ENCODE measurements around the gene IFNL1.
"Not testable (repeated sequence)": the region's sequence is repeated elsewhere in the genome, so short reads cannot be mapped to it uniquely, and the experiment has no call there.

IFNL1 gene

DNA sequence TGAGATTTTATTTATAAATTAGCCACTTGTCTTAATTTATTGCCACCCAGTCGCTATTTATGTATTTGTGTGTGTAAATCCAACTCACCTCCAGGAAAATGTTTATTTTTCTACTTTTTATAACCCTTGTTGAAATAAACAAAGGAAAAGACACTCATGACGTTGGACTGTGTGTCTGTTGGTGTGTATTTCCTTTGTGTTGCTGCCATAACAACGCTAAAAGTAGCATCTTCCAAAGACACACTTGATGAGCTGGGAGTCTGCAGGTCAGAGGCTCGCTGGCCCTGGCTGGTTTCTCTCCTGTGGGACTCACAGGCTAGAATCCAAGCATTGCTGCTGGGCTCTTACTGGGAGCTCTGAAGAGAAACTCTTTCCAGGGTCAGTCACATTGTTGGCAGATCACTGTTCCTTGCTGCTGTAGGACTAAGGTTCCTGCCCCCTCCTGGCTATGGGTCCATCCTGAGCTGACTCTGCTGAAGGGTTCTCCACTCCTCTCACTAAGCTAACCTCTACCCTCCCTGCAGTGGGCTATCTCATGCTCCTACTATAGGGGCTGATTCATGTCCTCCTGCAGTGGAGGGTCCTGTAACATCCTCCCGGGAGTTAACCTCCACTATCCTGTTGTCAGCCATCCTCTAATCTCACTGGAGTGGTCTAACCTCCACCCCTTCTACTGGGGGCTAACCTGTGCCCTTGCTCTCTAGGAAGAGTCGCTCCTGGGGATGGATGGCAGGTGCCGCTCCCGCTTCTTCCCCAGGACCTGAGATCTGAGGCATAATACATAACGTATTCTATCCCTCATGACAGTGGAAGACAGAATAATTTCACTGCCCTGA, 26.0 kb upstream of the IFNL1 start:
- DNase-seq (ENCODE audit: low spot score): no peak

DNA sequence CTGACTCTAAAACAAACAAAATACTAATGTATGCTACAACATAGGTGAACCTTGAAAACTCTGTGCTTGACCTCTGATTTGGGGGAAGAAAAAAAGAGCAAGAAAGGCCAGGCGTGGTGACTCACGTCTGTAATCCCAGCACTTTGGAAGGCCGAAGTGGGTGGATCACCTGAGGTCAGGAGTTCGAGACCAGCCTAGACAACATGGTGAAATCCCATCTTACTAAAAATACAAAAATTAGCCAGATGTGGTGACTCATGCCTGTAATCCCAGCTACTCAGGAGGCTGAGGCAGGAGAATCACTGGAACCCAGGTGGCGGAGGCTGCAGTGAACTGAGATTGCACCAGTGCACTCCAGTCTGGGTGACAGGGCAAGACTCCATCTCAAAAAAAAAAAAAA, 22.3 kb upstream of the IFNL1 start:
- not testable (repeated sequence) for DNase-seq (ENCODE audit: low spot score)

DNA sequence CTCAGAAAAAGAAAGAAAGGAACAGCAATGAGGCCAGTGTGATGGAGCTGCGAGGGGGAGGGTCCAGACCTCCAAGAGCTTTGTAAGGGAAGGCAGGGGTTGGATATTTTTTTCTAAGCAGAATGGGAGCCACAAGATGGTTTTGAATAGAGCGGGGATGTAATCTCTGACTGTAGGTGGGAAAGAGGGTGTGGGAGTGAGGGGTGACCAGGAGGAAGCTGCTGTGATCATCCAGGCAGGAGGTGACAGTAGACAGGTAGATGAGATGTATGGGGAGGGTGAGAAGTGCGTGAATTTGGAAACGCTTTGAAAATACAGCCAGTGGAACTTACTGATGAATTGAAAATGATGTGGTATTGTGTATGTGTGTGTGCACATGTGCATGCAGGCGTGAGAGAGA, 20.6 kb upstream of the IFNL1 start:
- DNase-seq (ENCODE audit: low spot score): no peak

DNA sequence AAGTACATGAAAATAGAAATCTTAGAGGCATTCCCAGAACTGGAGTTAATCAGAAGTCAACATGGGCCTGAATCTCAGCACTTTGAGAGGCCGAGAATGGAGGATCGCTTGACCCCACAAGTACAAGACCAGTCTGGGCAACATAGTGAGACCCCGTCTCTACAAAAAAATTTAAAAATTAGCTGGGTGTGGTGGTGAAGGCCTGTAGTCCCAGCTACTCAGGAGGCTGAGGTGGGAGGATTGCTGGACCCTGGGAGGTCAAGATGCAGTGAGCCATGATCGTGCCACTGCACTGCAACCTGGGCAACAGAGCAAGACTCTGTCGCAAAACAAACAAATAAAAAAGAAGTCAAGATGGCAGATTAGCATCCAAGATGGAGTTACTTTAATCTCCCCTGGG, 19.5 kb upstream of the IFNL1 start:
- no peak for DNase-seq (ENCODE audit: low spot score)

DNA sequence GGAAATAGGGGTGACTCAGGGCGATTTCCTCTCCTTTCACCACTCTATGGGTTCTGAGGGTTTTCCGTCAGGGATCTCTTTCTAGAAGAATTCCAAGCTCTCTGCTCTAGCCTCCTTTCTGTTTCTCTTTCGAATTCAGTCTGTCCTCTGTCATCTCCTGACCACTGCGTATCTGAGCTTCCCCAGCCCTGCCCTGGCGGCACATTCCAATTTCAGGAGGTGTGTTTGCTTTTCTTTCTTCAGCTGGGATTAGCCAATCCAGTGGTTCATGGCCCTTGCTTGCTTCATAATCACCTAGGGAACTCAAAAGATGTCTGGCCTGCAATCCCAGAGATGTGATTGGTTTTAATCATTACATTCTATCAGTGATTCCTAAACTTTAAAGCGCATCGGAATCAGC, 18.6 kb upstream of the IFNL1 start:
- no peak for DNase-seq (ENCODE audit: low spot score)

DNA sequence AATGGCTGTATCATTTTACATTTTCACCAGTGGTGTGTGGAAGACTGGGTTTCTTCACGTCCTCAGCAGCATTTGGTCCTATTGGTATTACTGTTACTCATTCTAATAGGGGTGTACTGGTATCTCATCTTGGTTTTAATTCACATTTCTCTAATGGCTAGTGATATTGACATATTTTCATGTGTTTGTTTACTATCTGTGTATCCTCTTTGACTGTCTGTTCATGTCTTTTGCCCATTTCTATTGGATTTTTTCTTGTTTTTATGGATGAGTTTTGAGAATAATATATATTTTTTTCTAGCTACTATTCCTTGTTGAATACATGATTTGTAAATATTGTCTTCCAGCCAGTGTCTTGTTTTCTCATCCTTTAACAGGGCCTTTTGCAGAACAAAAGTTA, 14.2 kb upstream of the IFNL1 start:
- no peak for DNase-seq (ENCODE audit: low spot score)

DNA sequence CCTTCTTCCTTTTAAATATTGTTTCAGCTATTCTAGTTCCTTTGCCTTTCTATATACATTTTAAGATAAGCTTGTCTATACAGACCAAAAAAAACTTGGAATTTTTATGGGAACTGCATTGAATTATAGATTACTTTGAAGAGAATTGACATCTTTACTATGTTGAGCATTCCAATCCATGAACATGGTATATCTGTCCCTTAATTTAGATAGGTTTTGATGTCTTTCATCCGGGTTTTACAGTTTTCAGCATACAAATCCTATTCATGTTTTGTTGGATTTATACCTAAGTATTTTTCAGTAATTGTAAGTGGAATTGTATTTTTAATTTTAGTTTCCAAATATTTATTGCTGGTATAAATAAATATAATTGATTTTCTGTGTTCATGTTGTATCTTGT, 12.2 kb upstream of the IFNL1 start:
- no peak for DNase-seq (ENCODE audit: low spot score)

DNA sequence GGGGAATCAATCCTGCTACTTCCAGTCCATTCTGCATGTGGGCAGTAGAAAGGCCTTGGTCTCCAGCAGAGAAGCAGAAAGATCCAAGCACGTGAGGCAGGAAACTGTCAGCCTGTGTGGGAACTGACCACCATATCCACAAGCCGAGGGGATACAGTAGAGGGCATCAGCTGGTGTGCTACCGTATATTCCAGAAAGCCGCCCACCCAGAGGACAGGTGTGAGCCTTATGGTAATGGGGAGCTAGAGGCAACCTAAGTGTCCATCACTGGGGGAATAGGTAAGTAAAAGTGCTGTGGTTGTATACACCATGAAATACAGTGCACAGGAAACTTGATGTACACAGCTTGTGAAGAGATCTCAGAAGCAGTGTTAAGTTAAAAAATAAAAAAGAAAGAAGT, 2.8 kb upstream of the IFNL1 start:
- DNase-seq (ENCODE audit: low spot score): no peak

DNA sequence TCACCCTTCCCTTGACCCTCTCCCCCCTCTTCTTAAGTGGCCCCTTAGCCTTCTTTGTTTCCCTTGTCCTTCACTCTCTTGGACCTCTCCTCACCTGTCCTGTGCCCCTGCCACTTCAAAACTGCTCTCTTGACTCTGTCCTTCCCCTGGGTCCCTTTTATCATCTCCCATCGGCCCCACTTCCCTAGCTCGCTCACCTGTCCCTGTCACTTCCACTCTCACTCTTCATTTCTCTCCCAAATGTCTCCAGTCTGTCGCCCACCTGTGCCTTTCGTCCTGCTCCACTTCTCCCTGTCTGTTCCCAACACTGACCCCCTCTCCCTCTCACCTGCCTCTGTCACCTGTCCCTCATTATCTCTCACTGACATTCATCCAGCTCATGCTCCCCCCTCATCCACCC, 699 bp downstream of the IFNL1 start:
- no peak for DNase-seq (ENCODE audit: low spot score)

DNA sequence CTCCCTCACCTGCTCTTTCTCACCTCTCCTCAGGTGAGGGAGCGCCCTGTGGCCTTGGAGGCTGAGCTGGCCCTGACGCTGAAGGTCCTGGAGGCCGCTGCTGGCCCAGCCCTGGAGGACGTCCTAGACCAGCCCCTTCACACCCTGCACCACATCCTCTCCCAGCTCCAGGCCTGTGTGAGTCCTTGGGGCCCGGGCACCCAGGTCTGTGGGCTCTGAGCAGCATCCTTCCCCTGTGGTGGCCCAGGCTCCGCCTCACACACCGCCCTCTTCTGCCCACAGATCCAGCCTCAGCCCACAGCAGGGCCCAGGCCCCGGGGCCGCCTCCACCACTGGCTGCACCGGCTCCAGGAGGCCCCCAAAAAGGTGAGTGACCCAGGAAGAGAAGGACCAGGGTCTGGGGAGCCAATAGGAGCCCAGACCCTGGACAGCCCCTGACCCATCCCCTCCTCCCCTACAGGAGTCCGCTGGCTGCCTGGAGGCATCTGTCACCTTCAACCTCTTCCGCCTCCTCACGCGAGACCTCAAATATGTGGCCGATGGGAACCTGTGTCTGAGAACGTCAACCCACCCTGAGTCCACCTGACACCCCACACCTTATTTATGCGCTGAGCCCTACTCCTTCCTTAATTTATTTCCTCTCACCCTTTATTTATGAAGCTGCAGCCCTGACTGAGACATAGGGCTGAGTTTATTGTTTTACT, 1.9 kb downstream of the IFNL1 start:
- no peak for DNase-seq (ENCODE audit: low spot score)

DNA sequence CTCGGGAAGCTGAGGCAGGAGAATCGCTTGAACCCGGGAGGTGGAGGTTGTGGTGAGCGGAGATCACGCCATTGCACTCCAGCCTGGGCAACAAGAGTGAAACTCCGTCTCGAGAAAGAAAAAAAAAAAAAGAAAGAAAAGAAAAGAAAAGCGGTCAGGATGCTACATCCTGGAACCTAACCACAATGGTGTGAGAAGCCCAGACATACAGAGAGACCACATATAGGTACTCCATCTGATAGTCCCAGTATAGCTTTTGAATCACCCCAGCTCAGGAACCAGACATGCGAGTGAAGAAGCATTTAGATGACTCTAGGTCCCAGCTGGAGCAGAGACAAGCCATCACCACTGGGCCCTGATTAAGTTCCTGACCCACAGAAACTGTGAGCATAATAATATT, 3.2 kb downstream of the IFNL1 start:
- DNase-seq (ENCODE audit: low spot score): no peak

DNA sequence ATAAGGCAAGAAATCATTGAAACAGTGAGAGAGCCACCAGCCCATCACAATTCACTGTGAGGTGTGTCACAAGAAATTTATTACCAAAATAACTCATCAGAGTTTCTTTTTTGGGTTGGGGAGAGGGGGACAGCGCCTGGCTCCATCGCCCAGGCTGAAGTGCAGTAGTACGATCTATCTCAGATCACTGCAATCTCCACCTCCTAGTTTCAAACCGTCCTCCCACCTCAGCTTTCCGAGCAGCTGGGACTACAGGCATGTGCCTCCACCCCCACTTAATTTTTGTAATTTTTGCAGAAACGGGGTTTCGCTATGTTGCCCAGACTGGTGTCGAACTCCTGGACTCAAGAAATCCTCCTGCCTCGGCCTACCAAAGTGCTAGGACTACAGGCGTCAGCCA, 3.6 kb downstream of the IFNL1 start:
- DNase-seq (ENCODE audit: low spot score): no peak

DNA sequence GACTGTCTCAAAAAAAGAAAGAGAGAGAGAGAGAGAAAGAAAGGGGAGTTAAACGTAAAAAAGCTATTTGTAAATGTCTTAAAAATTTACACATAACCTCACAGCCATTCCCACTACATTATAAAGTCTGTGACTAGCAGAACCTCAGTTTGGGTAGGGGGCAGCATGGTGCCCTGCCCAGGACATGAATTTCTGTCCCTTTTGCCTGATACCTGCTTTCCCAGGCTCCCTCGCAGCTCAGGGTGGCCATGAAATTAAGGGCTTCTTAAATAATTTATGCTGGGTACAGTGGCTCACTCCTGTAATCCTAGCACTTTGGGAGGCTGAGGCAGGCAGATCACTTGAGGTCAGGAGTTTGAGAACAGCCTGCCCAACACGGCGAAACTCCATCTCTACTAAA, 4.8 kb downstream of the IFNL1 start:
- DNase-seq (ENCODE audit: low spot score): no peak

DNA sequence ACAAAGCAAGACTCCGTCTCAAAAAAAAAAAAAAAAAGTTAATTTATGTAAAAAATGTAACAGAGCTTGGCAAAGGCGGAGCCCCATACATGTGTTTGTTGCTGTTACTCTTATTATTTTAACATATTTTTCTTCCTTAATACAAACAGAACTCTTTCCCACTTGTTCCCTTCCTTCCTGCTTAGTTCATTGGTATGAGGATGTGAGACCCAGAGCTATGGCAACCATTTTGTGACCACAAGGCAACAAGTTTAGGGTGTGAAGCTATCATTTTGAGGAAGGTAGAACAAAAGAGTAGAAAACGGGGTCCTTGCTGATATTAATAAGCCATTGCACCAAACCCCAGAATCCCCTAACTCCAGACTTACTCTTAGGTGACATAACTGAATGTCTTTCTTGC, 5.4 kb downstream of the IFNL1 start:
- no peak for DNase-seq (ENCODE audit: low spot score)

DNA sequence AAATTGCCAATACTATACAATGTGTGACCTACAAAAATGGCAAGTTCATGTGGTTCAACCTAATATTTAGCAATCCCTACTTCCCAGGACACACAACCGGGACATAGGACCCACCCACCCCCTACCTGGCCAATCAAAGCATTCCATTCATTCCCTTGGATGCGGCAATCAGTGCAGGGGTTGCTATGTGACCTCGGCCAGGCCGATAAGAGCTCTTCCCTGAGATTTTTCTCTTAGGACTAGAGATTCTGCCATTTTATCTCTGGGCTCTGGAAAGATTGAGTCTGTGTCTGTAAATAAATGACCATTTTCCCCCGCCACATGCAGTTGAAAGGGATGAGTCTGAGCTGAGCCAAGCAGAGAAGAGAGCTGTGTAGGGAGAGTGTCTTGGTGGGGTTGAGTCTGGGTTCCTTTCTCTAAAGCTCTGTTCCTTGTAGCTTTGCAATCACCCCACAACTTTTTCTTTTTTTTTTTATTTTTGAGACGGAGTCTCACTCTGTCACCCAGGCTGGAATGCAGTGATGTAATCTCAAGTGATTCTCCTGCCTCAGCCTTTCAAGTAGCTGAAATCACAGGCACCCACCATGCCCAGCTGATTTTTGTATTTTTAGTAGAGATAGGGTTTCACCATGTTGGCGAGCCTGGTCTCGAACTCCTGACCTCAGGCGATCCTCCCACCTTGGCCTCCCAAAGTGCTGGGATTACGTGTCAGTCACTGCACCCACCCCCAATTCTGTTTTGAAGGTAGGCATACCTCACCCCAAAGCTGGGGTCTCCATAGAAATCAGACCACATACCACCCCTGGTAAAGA, 7.4 kb downstream of the IFNL1 start:
- DNase-seq (ENCODE audit: low spot score): no peak

DNA sequence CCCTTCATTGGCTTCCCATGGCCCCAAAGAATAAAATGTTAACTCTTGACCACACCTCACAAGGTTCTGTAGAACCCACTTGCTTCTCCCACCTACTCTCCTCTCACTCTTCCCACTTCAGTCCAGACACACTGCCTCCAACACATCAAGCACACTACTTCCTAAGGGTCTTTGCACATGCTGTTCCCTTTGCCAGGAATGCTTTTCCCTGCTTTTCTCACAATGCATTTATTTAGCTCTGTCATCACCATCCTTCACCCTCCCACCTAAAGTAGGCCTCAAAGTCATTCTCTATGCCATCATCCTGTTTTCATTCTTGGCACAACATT, 7.9 kb downstream of the IFNL1 start:
- no peak for DNase-seq (ENCODE audit: low spot score)

DNA sequence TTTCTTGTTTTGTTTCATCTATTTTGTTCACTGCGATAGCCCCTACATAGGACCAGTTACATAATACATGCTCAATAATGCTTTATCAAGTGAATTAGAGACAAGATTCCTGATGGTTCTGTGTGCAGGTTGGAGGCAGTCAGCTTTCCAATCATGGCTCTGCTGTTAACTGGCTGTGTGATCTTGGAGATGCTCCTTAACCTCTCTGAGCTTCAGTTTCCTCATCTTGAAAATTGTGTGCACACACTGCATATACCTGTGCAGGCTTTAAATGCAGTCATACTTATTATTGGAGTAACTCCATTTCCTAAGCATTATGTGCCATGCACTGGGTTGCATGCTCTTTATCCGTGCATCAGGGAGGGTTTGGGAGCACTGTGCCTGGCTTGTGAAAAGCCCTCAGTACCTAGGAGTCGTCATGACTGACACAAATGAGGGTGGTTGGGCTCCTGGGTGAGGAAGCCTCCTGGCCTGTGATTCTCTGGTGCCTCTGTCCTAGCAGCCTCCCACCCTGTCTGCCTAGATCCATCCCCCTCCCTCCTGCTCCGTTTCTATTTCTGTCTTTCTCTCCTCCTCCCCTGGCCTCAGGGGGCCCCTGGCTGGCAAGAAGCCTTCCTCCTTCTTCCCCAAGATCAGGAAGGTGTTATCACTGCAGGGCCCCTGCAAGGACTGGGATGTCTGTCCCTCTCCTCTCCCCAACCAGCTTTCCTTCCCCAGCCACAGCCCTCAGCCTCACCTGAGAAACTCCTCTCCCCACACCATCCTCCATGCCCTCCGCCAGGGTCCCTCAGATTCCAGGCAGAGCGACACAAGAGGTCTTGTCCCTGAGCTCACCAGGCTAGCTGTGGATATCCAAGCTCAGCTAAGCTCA, 8.7 kb downstream of the IFNL1 start:
- no peak for DNase-seq (ENCODE audit: low spot score)

DNA sequence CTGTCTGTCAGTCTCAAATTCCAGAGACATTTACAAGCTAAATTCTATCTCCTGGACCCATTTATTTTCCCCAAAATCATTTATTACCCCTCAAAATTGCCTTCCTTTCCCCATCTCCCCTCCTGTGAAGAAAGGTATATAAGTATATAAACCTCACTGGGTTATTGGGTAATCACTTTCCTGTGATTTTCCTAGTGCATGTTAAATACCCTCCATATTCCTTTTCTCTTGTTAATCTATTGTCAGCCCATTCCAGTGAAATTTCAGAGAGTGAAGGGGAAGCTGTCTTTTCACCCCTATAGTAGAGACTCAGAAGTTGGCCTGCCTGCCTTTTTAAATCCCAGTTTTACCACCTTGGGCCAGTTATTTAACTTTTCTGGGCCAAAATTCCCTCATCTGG, 9.9 kb downstream of the IFNL1 start:
- no peak for DNase-seq (ENCODE audit: low spot score)

DNA sequence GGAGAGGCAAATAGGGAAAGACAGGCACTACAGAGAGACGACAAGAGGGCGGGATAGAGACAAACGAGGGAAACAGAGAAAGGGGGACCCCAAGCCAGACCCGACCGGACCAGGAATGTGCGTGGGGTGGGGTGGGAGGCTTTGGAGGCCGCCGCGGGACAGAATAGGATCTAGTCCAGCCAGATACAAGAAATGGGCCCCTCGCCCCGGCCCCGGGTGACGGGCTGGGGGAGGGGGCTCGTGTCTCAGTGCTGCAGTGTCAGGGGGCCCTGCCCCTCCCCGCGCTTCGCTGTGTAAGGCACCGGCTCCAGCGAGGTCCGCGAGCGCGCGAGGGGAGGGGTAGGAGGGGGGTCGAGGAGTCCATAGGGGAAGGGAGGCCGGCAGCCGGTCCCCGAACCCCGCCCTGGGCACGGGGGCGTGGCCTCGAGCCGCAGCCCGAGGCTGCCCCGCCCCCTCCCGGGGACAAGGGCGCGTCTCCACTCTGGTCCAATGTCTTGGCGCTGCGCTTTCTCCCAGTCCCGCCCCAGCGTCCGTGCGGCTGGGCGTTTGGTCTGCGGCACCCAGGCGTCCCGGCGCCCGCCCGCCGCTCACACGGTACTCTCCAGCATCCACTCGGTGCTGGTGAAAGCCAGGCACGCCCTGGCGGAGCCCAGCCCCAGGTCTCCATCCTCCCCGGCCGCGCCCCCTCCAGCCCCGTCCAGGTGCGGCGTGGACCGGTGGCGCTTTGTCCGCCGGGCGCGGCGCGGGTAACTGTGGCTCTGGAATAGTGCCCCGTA, 11.0 kb downstream of the IFNL1 start:
- DNase-seq (ENCODE audit: low spot score): no peak

DNA sequence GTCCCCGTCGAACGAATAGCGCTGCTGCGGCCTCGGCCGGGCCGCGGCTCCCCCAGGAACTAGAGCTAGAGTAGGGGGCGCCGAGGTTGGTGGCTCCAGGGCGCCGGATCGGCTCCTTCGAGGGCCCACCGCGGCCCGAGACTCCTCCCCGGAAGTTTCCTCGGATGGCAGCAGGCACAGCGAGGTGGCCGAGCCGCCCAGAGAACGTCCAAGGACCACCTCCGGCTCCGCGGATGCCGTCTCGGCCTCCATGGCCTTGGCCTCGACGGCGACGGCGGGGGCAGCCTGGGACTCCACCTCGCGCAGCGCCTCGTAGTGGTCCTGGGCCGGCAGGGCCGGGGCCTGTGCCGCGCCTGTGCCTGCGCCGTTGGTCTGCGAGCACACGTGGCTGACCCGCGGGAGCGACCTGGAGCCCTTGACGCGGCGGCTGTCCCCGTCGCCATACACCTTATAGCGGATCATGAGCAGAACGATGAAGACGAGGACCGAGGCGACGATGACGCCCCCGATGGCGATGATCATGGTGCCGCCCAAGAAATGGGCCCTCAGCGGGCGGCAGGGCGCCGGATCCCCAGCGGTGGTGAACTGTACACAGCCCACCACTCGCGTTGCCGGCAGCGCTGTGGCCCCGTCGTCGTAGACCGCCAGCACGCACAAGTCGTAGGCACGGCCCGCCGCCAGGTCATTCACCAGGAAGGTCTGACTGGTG, 11.8 kb downstream of the IFNL1 start:
- no peak for DNase-seq (ENCODE audit: low spot score)

Data from COLO829 (cell line).